Transverse colon (tissue), 4 donors: Measurements from ENCODE around the gene HIRIP3. TPM values are rescaled to one million over a fixed set of nuclear protein-coding genes. Genes with fewer than 3 reads are reported as not detected.
A peak's percentile ranks its signal among the peaks of the same experiment; 100 is the strongest.

Experiments
- DNase-seq: peaks from one replicate; pipeline ENCODE4 v3.0.0-alpha.2; 2019
- H3K27ac ChIP-seq, 4 donors: fragments of 200-600 bp; sonication (generic); 2 replicates each; pipeline ENCODE4 v1.5.1; 2016 to 2018; ENCODE audit warnings: inconsistent platforms in 4 of 4
- H3K27me3 ChIP-seq: fragments of 200-600 bp; sonication (generic); 2 replicates; pipeline ENCODE4 v1.5.1; 2017; ENCODE audit warnings: inconsistent platforms
- H3K36me3 ChIP-seq, 4 donors: fragments of 200-600 bp; sonication (generic); 2 replicates each; pipeline ENCODE4 v1.5.1; 2017 to 2019; ENCODE audit warnings: inconsistent platforms in 4 of 4
- H3K4me1 ChIP-seq, 4 donors: fragments of 200-600 bp; sonication (generic); 2 replicates each; pipeline ENCODE4 v1.5.1; 2017 to 2020; ENCODE audit warnings: inconsistent platforms in 4 of 4
- H3K4me3 ChIP-seq, 4 donors: fragments of 200-600 bp; sonication (generic); 1 replicate in 1 of 4; 2 replicates in 3 of 4; pipeline versions ENCODE4 v1.5.1 to v1.6.1; 2017 to 2019; ENCODE audit warnings: inconsistent platforms in 4 of 4
- H3K9me3 ChIP-seq, 2 donors: fragments of 200-600 bp; sonication (generic); 2 replicates each; pipeline ENCODE4 v1.5.1; 2017 to 2019; ENCODE audit warnings: inconsistent platforms in 2 of 2
- CTCF ChIP-seq, 5 experiments: fragments of 200-600 bp in 3 of 5; fragments of 450-650 bp in 2 of 5; sonication (generic) in 3 of 5; IDR thresholded peaks; 1 replicate in 2 of 5; 2 replicates in 3 of 5; pipeline ENCODE4 v1.5.1; 2016 to 2017; ENCODE audit warnings: antibody characterized with exemption in 5 of 5, inconsistent platforms in 3 of 5, mild to moderate bottlenecking in 2 of 5, moderate library complexity in 1 of 5
- EP300 ChIP-seq: sonication (generic); formaldehyde crosslinking; IDR thresholded peaks from one replicate; pipeline ENCODE4 v1.6.1; 2017; ENCODE audit warnings: antibody characterized with exemption, low read depth
- POLR2A ChIP-seq: fragments of 450-650 bp; IDR thresholded peaks from one replicate; pipeline ENCODE4 v1.6.1; 2016; ENCODE audit warnings: antibody characterized with exemption, mild to moderate bottlenecking, moderate library complexity
- POLR2AphosphoS5 ChIP-seq, 3 donors: sonication (generic); formaldehyde crosslinking; IDR thresholded peaks; one replicate each; pipeline ENCODE4 v1.6.1; 2016; ENCODE audit warnings: antibody characterized with exemption in 3 of 3
- WGBS, 2 donors: methylation state at CpG; one replicate each; pipeline ENCODE4 v1.1.5; 2018; ENCODE audit warnings: low coverage in 1 of 2; 5-methylcytosine and 5-hydroxymethylcytosine counted together
- in situ Hi-C, 4 donors: fragments of 200-750 bp; cut with MboI; loops; one replicate each; pipeline versions ENCODE4 v1.15.0 to v1.15.1; 2017; ENCODE audit warnings: low sequenced_read_pairs in 3 of 4, low pct_ligation_motif_present in 1 of 4, low pct_unique_long_range_greater_than_20kb in 1 of 4
- intact Hi-C: fragments of 100-400 bp; cut with DNase I; formaldehyde crosslinking; loops from one replicate; pipeline ENCODE4 v1.15.1; 2023; ENCODE audit warnings: low total_unique reads
- total RNA-seq, 4 donors: library from RNA; depleted of rRNA; stranded (reverse); fragments of >200 nt; gene quantifications; one replicate each; pipeline ENCODE4 v1.1.0, GENCODE V29; 2016

HIRIP3 gene
- total RNA-seq, 4 donors from 2014 or later = 1.8 to 11.7 (median 8.8) TPM

- Histone ChIP-seq H3K9me3 (no peaks in the 10 kb centered on the region), H3K4me3 (no peak overlapping the region), H3K36me3 (peaks cover 0 to 49% (median 17%) of the 10 kb centered on the region in 4 donors), H3K4me1 (peaks cover 21 to 29% (median 25%) of the 10 kb centered on the region in 4 donors), H3K27ac (no peak overlapping the region), H3K27me3 (no peaks in the 10 kb centered on the region)
- intact Hi-C loops (no loop called here), in situ Hi-C loops (no loop called here)
- DNase-seq = no peak
- 80 to 89% methylated on average over 1 to 9 of the region's 9 CpGs for WGBS, 2 donors
- TF ChIP-seq POLR2AphosphoS5 (IDR thresholded peaks at IDR 0.05) = no peak
- TF ChIP-seq EP300 = no peak
- no peak for TF ChIP-seq POLR2A
- no peak for TF ChIP-seq CTCF (IDR thresholded peaks at IDR 0.05)
These were observed 16.7 kb downstream of the HIRIP3 start for GRCh38 chr16:29978564-29979270.

GRCh38 chr16:29978081-29978480, 17.3 kb downstream of the HIRIP3 start:
- DNase-seq = no peak
- in situ Hi-C loops = no loop called here

GRCh38 chr16:29977063-29977825, 18.2 kb downstream of the HIRIP3 start:
- DNase-seq = no peak
- H3K4me1 ChIP-seq = peaks cover 21 to 32% (median 25%) of the 10 kb centered on the region in 4 donors
- H3K4me3 ChIP-seq = no peak overlapping the region
- TF ChIP-seq POLR2AphosphoS5 (IDR thresholded peaks at IDR 0.05) (no peak), CTCF (IDR thresholded peaks at IDR 0.05) (no peak), EP300 (no peak), POLR2A (no peak)
- intact Hi-C loops (no loop called here), in situ Hi-C loops (no loop called here)
- 86 to 90% methylated on average over 2 to 8 of the region's 9 CpGs for WGBS, 2 donors
- no peaks in the 10 kb centered on the region for H3K27me3 ChIP-seq
- H3K36me3 ChIP-seq = peaks cover 0 to 34% (median 13%) of the 10 kb centered on the region in 4 donors
- peak overlapping the region in 1 of 4 donors; percentile 27 for H3K27ac ChIP-seq
- H3K9me3 ChIP-seq = no peaks in the 10 kb centered on the region

More at GRCh38 chr16:29978081-29978480, 17.3 kb downstream of the HIRIP3 start:
- Histone ChIP-seq H3K27ac (no peak overlapping the region), H3K27me3 (no peaks in the 10 kb centered on the region), H3K4me1 (peaks cover 21 to 31% (median 25%) of the 10 kb centered on the region in 4 donors), H3K36me3 (peaks cover 0 to 43% (median 14%) of the 10 kb centered on the region in 4 donors), H3K9me3 (no peaks in the 10 kb centered on the region), H3K4me3 (no peak overlapping the region)
- intact Hi-C loops = no loop called here
- WGBS, 2 donors = 98% methylated on average over 9 of the region's 9 CpGs; no CpG with 5 or more reads in 1 of the 2 donors
- TF ChIP-seq EP300 (no peak), POLR2A (no peak), POLR2AphosphoS5 (IDR thresholded peaks at IDR 0.05) (no peak)

- no peak for TF ChIP-seq CTCF (IDR thresholded peaks at IDR 0.05)
- TF ChIP-seq POLR2AphosphoS5 (IDR thresholded peaks at IDR 0.05) = no peak
- no peak for TF ChIP-seq POLR2A
- no peak for TF ChIP-seq EP300
- 20 to 25% methylated on average over 3 to 6 of the region's 6 CpGs for WGBS, 2 donors
These were observed 19.5 kb downstream of the HIRIP3 start for GRCh38 chr16:29975811-29976511.

More at GRCh38 chr16:29975811-29976511, 19.5 kb downstream of the HIRIP3 start:
- H3K36me3 ChIP-seq = peaks cover 0 to 25% (median 7%) of the 10 kb centered on the region in 4 donors
- no peaks in the 10 kb centered on the region for H3K9me3 ChIP-seq
- DNase-seq = no peak
- peak overlapping the region; percentile 23 to 95 (median 94) for H3K27ac ChIP-seq
- in situ Hi-C loops (no loop called here), intact Hi-C loops (no loop called here)
- H3K4me3 ChIP-seq = peak overlapping the region in 2 of 4 donors; percentile 81 to 99
- no peaks in the 10 kb centered on the region for H3K27me3 ChIP-seq
- H3K4me1 ChIP-seq = peaks cover 21 to 32% (median 25%) of the 10 kb centered on the region in 4 donors
